Kidney capillary endothelial cell (primary cell): ENCODE results near the gene CAMK1G.

Experiments
- DNase-seq: peaks from one replicate; pipeline ENCODE4 v3.0.0-alpha.2; 2018; ENCODE audit warnings: low spot score

Gene CAMK1G

GRCh38 chr1:209583408-209583807 lies at the start of gene CAMK1G:
TSS of gene CAMK1G (plus strand) at chr1:209583714. CDS start at chr1:209594984, 11,270 bp downstream.
- no peak for DNase-seq

- no peak for DNase-seq
Measured at GRCh38 chr1:209534496-209535250, 48.8 kb upstream of the CAMK1G start.

GRCh38 chr1:209536843-209537242 lies 46.7 kb upstream of the CAMK1G start:
- DNase-seq: no peak

GRCh38 chr1:209537336-209538114 lies 46.0 kb upstream of the CAMK1G start:
- DNase-seq: no peak

- DNase-seq: no peak
Measured at GRCh38 chr1:209539576-209539975, 43.9 kb upstream of the CAMK1G start.

- DNase-seq: no peak
Measured at GRCh38 chr1:209542585-209542984, 40.9 kb upstream of the CAMK1G start.

- DNase-seq: no peak
Measured at GRCh38 chr1:209544098-209544497, 39.4 kb upstream of the CAMK1G start.

- DNase-seq: no peak
Measured at GRCh38 chr1:209545423-209545822, 38.1 kb upstream of the CAMK1G start.

- DNase-seq: no peak
Measured at GRCh38 chr1:209546390-209547085, 37.0 kb upstream of the CAMK1G start.

- DNase-seq: no peak
Measured at GRCh38 chr1:209547626-209548025, 35.9 kb upstream of the CAMK1G start.

- DNase-seq: no peak
Measured at GRCh38 chr1:209549443-209550205, 33.9 kb upstream of the CAMK1G start.

- DNase-seq: no peak
Measured at GRCh38 chr1:209550519-209550918, 33.0 kb upstream of the CAMK1G start.

GRCh38 chr1:209552406-209553264 lies 30.9 kb upstream of the CAMK1G start:
- no peak for DNase-seq

GRCh38 chr1:209554761-209555611 lies 28.5 kb upstream of the CAMK1G start:
- no peak for DNase-seq

GRCh38 chr1:209556162-209556690 lies 27.3 kb upstream of the CAMK1G start:
- DNase-seq: no peak

- no peak for DNase-seq
Measured at GRCh38 chr1:209557221-209557620, 26.3 kb upstream of the CAMK1G start.

GRCh38 chr1:209560529-209560928 lies 23.0 kb upstream of the CAMK1G start:
- DNase-seq: no peak

GRCh38 chr1:209560952-209561351 lies 22.6 kb upstream of the CAMK1G start:
- DNase-seq: no peak

- no peak for DNase-seq
Measured at GRCh38 chr1:209561532-209561931, 22.0 kb upstream of the CAMK1G start.

- DNase-seq: no peak
Measured at GRCh38 chr1:209564849-209565248, 18.7 kb upstream of the CAMK1G start.
